H9 (cell line): ENCODE measurements around the gene EPB41L4A. TPM values are rescaled to one million over a fixed set of nuclear protein-coding genes. Genes with fewer than 3 reads are reported as not detected.

Source experiments
- DNase-seq: peaks from one replicate; pipeline ENCODE4 v3.0.0-alpha.2; 2017
- H2AFZ ChIP-seq: one replicate; pipeline ENCODE4 v1.6.1; 2013; ENCODE audit warnings: mild to moderate bottlenecking, low read length, control low read depth, moderate library complexity
- H2AK5ac ChIP-seq: 2 replicates; pipeline ENCODE4 v1.6.1; 2013; ENCODE audit warnings: low read length, control low read depth, mixed read lengths; ENCODE audit not compliant: insufficient read length
- H2BK120ac ChIP-seq: one replicate; pipeline ENCODE4 v1.6.1; 2013; ENCODE audit warnings: low read depth, mild to moderate bottlenecking, low read length, control low read depth, inconsistent platforms; ENCODE audit not compliant: poor library complexity, severe bottlenecking
- H2BK12ac ChIP-seq: 2 replicates; pipeline ENCODE4 v1.6.1; 2013; ENCODE audit warnings: low read length, control low read depth, mixed read lengths, low read depth; ENCODE audit not compliant: insufficient read length
- H2BK15ac ChIP-seq: 2 replicates; pipeline ENCODE4 v1.6.1; 2013; ENCODE audit warnings: low read depth, low read length, control low read depth
- H2BK20ac ChIP-seq: one replicate; pipeline ENCODE4 v1.6.1; 2013; ENCODE audit warnings: low read depth, mild to moderate bottlenecking, low read length, control low read depth, inconsistent platforms; ENCODE audit not compliant: poor library complexity, severe bottlenecking
- H2BK5ac ChIP-seq: 2 replicates; pipeline ENCODE4 v1.6.1; 2013; ENCODE audit warnings: low read length, control low read depth, mixed read lengths; ENCODE audit not compliant: insufficient read length
- H3K14ac ChIP-seq: 2 replicates; pipeline ENCODE4 v1.6.1; 2013; ENCODE audit warnings: low read length, control low read depth; ENCODE audit not compliant: insufficient read depth
- H3K18ac ChIP-seq: 2 replicates; pipeline ENCODE4 v1.6.1; 2013; ENCODE audit warnings: low read depth, mild to moderate bottlenecking, mixed read lengths, low read length, control low read depth; ENCODE audit not compliant: insufficient read length
- H3K23ac ChIP-seq: 2 replicates; pipeline ENCODE4 v1.6.1; 2013; ENCODE audit warnings: low read length, control low read depth, mixed read lengths, low read depth; ENCODE audit not compliant: insufficient read length
- H3K23me2 ChIP-seq: 2 replicates; pipeline ENCODE4 v1.6.1; 2013; ENCODE audit warnings: low read depth, mild to moderate bottlenecking, mixed read lengths, low read length, control low read depth; ENCODE audit not compliant: insufficient read length, poor library complexity, severe bottlenecking
- H3K27ac ChIP-seq: 2 replicates; pipeline ENCODE4 v1.5.1; 2013; ENCODE audit warnings: low read length, control low read depth, mixed read lengths, low read depth; ENCODE audit not compliant: insufficient read length
- H3K27me3 ChIP-seq: 2 replicates; pipeline ENCODE4 v1.6.1; 2013; ENCODE audit warnings: low read length, control low read depth, inconsistent platforms; ENCODE audit not compliant: insufficient read depth
- H3K4ac ChIP-seq: 2 replicates; pipeline ENCODE4 v1.6.1; 2013; ENCODE audit warnings: low read depth, mild to moderate bottlenecking, control low read depth, inconsistent platforms, low read length, moderate library complexity
- H3K4me1 ChIP-seq: 2 replicates; pipeline ENCODE4 v1.6.1; 2013; ENCODE audit warnings: low read length, control low read depth, inconsistent platforms; ENCODE audit not compliant: insufficient read depth
- H3K4me2 ChIP-seq: 2 replicates; pipeline ENCODE4 v1.6.1; 2013; ENCODE audit warnings: low read length, control low read depth, mixed read lengths; ENCODE audit not compliant: insufficient read length, insufficient read depth
- H3K56ac ChIP-seq: 2 replicates; pipeline ENCODE4 v1.6.1; 2013; ENCODE audit warnings: low read depth, mild to moderate bottlenecking, mixed read lengths, low read length, control low read depth; ENCODE audit not compliant: insufficient read length
- H3K79me1 ChIP-seq: 2 replicates; pipeline ENCODE4 v1.6.1; 2013; ENCODE audit warnings: low read depth, mild to moderate bottlenecking, moderate library complexity, low read length, control low read depth, inconsistent platforms; ENCODE audit not compliant: insufficient read depth, poor library complexity, severe bottlenecking
- H3K79me2 ChIP-seq: 2 replicates; pipeline ENCODE4 v1.6.1; 2013; ENCODE audit warnings: low read length, control low read depth, inconsistent platforms; ENCODE audit not compliant: insufficient read depth
- H3K9ac ChIP-seq: 2 replicates; pipeline ENCODE4 v1.6.1; 2013; ENCODE audit warnings: low read length, control low read depth, mixed read lengths; ENCODE audit not compliant: insufficient read length; ENCODE audit errors: extremely low read depth
- H3K9me3 ChIP-seq: one replicate; pipeline ENCODE4 v1.6.1; 2013; ENCODE audit warnings: low read depth, low read length, inconsistent platforms; ENCODE audit not compliant: control insufficient read depth
- H3T11ph ChIP-seq: one replicate; pipeline ENCODE4 v1.6.1; 2013; ENCODE audit warnings: mild to moderate bottlenecking, low read length, control low read depth, inconsistent platforms
- H4K20me1 ChIP-seq: one replicate; pipeline ENCODE4 v1.6.1; 2013; ENCODE audit not compliant: control insufficient read depth, insufficient read length, insufficient read depth
- H4K5ac ChIP-seq: 2 replicates; pipeline ENCODE4 v1.6.1; 2013; ENCODE audit warnings: low read depth, mild to moderate bottlenecking, mixed read lengths, low read length, control low read depth; ENCODE audit not compliant: insufficient read length
- H4K8ac ChIP-seq: replicated peaks from 2 replicates; pipeline ENCODE4 v1.6.1; 2013; ENCODE audit warnings: low read length, control low read depth, mixed read lengths, low read depth; ENCODE audit not compliant: insufficient read length
- H4K91ac ChIP-seq: 2 replicates; pipeline ENCODE4 v1.6.1; 2013; ENCODE audit warnings: low read depth, mild to moderate bottlenecking, moderate library complexity, mixed read lengths, low read length, control low read depth; ENCODE audit not compliant: insufficient read length
- H3K27ac Mint-ChIP-seq, 3 experiments: 2 replicates in 2 of 3; 3 replicates in 1 of 3; pipeline ENCODE4 v1.8.0; 2020 to 2021; ENCODE audit warnings: mixed read lengths in 3 of 3, mild to moderate bottlenecking in 1 of 3, moderate library complexity in 1 of 3
- H3K27me3 Mint-ChIP-seq: 2 replicates; pipeline ENCODE4 v1.8.0; 2021; ENCODE audit warnings: low read depth, mild to moderate bottlenecking, moderate library complexity, mixed read lengths
- H3K36me3 Mint-ChIP-seq, 3 experiments: 2 replicates in 2 of 3; 3 replicates in 1 of 3; pipeline ENCODE4 v1.8.0; 2020 to 2021; ENCODE audit warnings: low read depth in 3 of 3, mixed read lengths in 3 of 3; ENCODE audit not compliant: insufficient read depth in 1 of 3
- H3K4me1 Mint-ChIP-seq, 2 experiments: 2 replicates each; pipeline ENCODE4 v1.8.0; 2020; ENCODE audit warnings: mixed read lengths in 2 of 2
- H3K4me3 Mint-ChIP-seq, 2 experiments: 2 replicates in 1 of 2; 3 replicates in 1 of 2; pipeline ENCODE4 v1.8.0; 2020 to 2021; ENCODE audit warnings: mild to moderate bottlenecking in 2 of 2, mixed read lengths in 2 of 2, moderate library complexity in 1 of 2
- H3K9me3 Mint-ChIP-seq, 2 experiments: 2 replicates in 1 of 2; 3 replicates in 1 of 2; pipeline ENCODE4 v1.8.0; 2020; ENCODE audit warnings: mild to moderate bottlenecking in 2 of 2, mixed read lengths in 2 of 2, moderate library complexity in 1 of 2
- WGBS: extraction: QIAGEN DNeasy Blood & Tissue Kit; methylation state at CpG from one replicate; pipeline ENCODE4 v1.1.7; 2013; ENCODE audit warnings: missing lambda C conversion rate, low lambda C conversion rate, mixed read lengths; ENCODE audit not compliant: insufficient read length; ENCODE audit errors: extremely low coverage; 5-methylcytosine and 5-hydroxymethylcytosine counted together
- total RNA-seq: library from RNA; stranded (reverse); gene quantifications from 2 replicates; pipeline ENCODE4 v1.2.1, GENCODE V29; 2021
- TF ChIP-seq, protein P1 (sequence below): fragments of 200-600 bp; sonication (generic); conservative IDR thresholded peaks from 3 replicates; pipeline ENCODE4 v1.8.0; 2021; ENCODE audit warnings: antibody characterized with exemption, mild to moderate bottlenecking

Gene EPB41L4A
- total RNA-seq, 1 experiment from 2014 or later, result 4.9 TPM

DNA sequence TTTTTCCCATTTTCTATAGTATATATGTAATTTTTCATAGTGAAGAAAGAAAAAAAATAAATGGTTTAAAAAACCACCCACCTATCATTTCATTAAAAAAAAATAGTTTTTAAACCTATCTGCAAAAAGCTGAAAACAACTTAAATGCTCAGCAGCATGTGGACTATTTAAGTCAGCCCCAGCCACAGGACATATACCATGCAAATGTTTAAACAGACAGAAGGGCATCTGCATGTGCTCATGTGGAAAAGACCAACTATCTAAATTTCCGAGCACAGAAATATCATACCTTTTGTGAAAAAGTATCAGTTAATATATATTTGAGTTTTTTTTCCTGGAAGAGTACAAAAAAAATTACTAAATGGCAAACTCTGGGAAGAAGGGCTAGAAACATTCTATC is 143.4 kb downstream of the EPB41L4A start:
- H4K5ac ChIP-seq, result no peak overlapping the region
- H3K4me3 Mint-ChIP-seq, result no peak overlapping the region
- no peaks in the 10 kb centered on the region for H3K79me1 ChIP-seq
- no peak for DNase-seq
- no peak overlapping the region for H2AFZ ChIP-seq
- H3K4me2 ChIP-seq, result no peak overlapping the region
- no peak overlapping the region for H2BK12ac ChIP-seq
- no peak overlapping the region for H2BK5ac ChIP-seq
- H4K91ac ChIP-seq, result no peak overlapping the region
- H3K56ac ChIP-seq, result no peak overlapping the region
- H3K27ac ChIP-seq, result no peak overlapping the region
- no peak overlapping the region for H4K8ac ChIP-seq
- no peak overlapping the region for H3K18ac ChIP-seq
- no peaks in the 10 kb centered on the region for H3K36me3 Mint-ChIP-seq
- H3K9me3 Mint-ChIP-seq, result no peaks in the 10 kb centered on the region
- no peaks in the 10 kb centered on the region for H3K27me3 Mint-ChIP-seq
- no peak overlapping the region for H2BK120ac ChIP-seq
- no CpG with 5 or more reads among the region's 1 CpG for WGBS
- no peaks in the 10 kb centered on the region for H4K20me1 ChIP-seq
- H3K14ac ChIP-seq, result no peak overlapping the region
- no peak overlapping the region for H2AK5ac ChIP-seq
- H3K9me3 ChIP-seq, result no peaks in the 10 kb centered on the region
- H3K4me1 Mint-ChIP-seq, result no peaks in the 10 kb centered on the region
- TF ChIP-seq, protein P1, sequence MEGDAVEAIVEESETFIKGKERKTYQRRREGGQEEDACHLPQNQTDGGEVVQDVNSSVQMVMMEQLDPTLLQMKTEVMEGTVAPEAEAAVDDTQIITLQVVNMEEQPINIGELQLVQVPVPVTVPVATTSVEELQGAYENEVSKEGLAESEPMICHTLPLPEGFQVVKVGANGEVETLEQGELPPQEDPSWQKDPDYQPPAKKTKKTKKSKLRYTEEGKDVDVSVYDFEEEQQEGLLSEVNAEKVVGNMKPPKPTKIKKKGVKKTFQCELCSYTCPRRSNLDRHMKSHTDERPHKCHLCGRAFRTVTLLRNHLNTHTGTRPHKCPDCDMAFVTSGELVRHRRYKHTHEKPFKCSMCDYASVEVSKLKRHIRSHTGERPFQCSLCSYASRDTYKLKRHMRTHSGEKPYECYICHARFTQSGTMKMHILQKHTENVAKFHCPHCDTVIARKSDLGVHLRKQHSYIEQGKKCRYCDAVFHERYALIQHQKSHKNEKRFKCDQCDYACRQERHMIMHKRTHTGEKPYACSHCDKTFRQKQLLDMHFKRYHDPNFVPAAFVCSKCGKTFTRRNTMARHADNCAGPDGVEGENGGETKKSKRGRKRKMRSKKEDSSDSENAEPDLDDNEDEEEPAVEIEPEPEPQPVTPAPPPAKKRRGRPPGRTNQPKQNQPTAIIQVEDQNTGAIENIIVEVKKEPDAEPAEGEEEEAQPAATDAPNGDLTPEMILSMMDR, result no peak
- no peak overlapping the region for H3T11ph ChIP-seq
- H2BK15ac ChIP-seq, result no peak overlapping the region
- no peaks in the 10 kb centered on the region for H3K79me2 ChIP-seq
- no peaks in the 10 kb centered on the region for H3K27me3 ChIP-seq
- no peaks in the 10 kb centered on the region for H3K23me2 ChIP-seq
- no peak overlapping the region for H2BK20ac ChIP-seq
- no peak overlapping the region for H3K4ac ChIP-seq
- H3K4me1 ChIP-seq, result no peaks in the 10 kb centered on the region
- H3K9ac ChIP-seq, result no peak overlapping the region
- H3K23ac ChIP-seq, result no peak overlapping the region
- H3K27ac Mint-ChIP-seq, result no peak overlapping the region
